Measurements from ENCODE around the gene CCDC27.

CCDC27 gene

GRCh38 chr1:3787745-3788605, 35.7 kb downstream of the CCDC27 start:
- Histone ChIP-seq H3K4me3 (no peak overlapping the region), H3K27ac (no peak overlapping the region)
- DNase-seq (ENCODE audit: low spot score) = no peak
- TF ChIP-seq, protein P1, sequence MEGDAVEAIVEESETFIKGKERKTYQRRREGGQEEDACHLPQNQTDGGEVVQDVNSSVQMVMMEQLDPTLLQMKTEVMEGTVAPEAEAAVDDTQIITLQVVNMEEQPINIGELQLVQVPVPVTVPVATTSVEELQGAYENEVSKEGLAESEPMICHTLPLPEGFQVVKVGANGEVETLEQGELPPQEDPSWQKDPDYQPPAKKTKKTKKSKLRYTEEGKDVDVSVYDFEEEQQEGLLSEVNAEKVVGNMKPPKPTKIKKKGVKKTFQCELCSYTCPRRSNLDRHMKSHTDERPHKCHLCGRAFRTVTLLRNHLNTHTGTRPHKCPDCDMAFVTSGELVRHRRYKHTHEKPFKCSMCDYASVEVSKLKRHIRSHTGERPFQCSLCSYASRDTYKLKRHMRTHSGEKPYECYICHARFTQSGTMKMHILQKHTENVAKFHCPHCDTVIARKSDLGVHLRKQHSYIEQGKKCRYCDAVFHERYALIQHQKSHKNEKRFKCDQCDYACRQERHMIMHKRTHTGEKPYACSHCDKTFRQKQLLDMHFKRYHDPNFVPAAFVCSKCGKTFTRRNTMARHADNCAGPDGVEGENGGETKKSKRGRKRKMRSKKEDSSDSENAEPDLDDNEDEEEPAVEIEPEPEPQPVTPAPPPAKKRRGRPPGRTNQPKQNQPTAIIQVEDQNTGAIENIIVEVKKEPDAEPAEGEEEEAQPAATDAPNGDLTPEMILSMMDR (IDR thresholded peaks at IDR 0.05) = no peak

- DNase-seq (ENCODE audit: low spot score) = no peak
- Histone ChIP-seq H3K27ac (no peak overlapping the region), H3K4me3 (no peak overlapping the region)
- TF ChIP-seq, protein P1 (IDR thresholded peaks at IDR 0.05) = no peak
Measured at GRCh38 chr1:3788756-3789420, 36.6 kb downstream of the CCDC27 start.

DNA sequence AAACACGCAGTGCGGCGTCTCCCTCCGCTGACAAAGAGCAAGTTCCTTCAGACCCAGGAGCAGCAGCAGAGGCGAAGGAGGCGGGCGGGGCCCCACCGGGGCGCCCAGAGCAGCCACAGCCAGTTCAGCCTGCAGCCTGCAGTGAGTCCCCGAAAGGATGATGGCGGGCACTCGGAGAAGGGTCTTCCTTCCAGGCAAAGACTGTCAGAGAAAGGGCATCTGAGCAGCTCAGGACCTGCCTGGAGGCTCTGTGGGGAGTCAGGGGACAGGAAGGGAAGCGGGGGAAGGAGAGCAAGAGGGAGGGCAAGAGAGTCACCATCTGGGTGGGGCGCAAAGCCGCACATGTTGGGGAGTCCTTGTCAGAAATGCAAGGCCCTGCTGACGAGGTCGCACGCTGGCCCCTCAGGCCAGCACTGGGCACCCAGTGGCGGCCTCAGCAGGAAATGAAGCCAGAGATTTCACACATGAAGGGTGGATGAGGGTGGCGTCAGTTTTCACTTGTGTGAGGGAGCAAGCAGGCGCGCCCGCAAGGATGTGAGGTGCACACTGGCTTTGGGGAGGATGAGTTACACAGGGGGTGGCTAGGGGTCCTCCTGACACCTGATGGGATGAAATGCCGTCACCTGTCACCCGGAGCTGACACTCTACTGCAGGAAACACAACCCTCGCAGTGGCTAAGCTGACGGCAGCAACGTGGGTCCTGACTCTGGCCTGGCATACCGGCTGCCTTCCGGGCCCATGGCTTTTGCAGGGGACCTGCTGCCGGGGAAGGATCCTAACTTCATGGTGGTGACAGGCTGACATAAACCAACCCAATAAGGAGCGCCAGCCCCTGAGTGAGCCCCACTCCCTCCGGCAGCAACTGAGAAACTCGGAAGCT, 37.4 kb downstream of the CCDC27 start:
- H3K27ac ChIP-seq = no peak overlapping the region
- DNase-seq (ENCODE audit: low spot score) = no peak
- no peak overlapping the region for H3K4me3 ChIP-seq
- TF ChIP-seq, protein P1 (IDR thresholded peaks at IDR 0.05) = no peak

GRCh38 chr1:3790500-3790923, 38.3 kb downstream of the CCDC27 start:
- DNase-seq (ENCODE audit: low spot score) = no peak
- TF ChIP-seq, protein P1 (IDR thresholded peaks at IDR 0.05) = no peak
- H3K4me3 ChIP-seq = no peak overlapping the region
- H3K27ac ChIP-seq = no peak overlapping the region

- TF ChIP-seq, protein P1 (IDR thresholded peaks at IDR 0.05) = no peak
- no peak for DNase-seq (ENCODE audit: low spot score)
- Histone ChIP-seq H3K27ac (no peak overlapping the region), H3K4me3 (no peak overlapping the region)
Measured at GRCh38 chr1:3790952-3791351, 38.7 kb downstream of the CCDC27 start.

DNA sequence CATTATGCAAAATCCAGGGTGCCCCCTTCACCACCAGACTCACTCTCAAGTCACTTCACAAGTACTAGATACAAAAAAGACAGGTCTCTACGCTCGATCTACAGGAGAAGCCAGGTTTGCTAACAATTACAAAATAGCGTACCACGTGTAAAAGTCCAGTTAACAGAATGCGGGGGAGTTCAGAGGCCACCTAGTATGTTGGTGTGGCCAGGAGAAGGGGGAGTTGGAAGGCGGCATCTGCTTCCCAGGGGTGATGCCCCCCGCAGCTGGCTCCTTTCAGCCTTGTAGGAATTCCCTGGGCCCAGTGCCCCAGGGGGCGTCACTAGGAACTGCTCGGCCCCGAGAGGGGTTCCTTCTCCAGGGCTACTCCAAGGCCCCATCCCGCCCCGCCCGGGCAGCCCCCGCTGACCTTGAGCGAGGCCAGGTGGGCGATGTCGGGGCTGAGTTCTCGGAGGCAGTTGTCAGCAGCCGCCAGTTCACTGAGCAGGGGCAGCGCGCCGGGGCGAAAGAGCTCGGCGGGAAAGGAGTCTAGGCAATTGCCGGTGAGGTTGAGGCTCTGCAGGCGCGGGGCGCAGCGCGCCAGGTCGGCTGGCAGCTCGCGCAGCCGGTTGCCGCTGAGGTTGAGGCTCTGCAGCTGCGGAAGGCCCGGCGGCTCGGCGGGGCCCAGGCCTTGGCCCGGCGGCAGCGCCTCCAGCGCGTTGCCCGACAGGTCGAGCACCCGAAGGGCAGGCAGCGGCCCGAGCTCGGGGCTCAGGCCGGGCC, 43.4 kb downstream of the CCDC27 start:
- peak overlapping the region; percentile 99 for H3K4me3 ChIP-seq
- peak overlapping the region; percentile 49 to 84 for H3K27ac ChIP-seq
- TF ChIP-seq, protein P1 (IDR thresholded peaks at IDR 0.05) = no peak
- DNase-seq (ENCODE audit: low spot score) = no peak
